ENCODE data around the gene HIGD1C.
A peak's percentile ranks its signal among the peaks of the same experiment; 100 is the strongest.
"Not testable (repeated sequence)": the region's sequence is repeated elsewhere in the genome, so short reads cannot be mapped to it uniquely, and the experiment has no call there.

HIGD1C gene

GRCh38 chr12:50934371-50934851, 17.9 kb upstream of the HIGD1C start:
- DNase-seq (ENCODE audit: low spot score), result no peak

- peak; percentile 22 for DNase-seq (ENCODE audit: low spot score)
Measured at GRCh38 chr12:50934981-50935807, 17.1 kb upstream of the HIGD1C start.

GRCh38 chr12:50936821-50937530, 15.4 kb upstream of the HIGD1C start:
- DNase-seq (ENCODE audit: low spot score), result no peak

GRCh38 chr12:50937653-50938052, 14.7 kb upstream of the HIGD1C start:
- no peak for DNase-seq (ENCODE audit: low spot score)

- DNase-seq (ENCODE audit: low spot score), result no peak
Measured at GRCh38 chr12:50947933-50948626, 4.3 kb upstream of the HIGD1C start.

GRCh38 chr12:50948798-50949197, 3.5 kb upstream of the HIGD1C start:
- no peak for DNase-seq (ENCODE audit: low spot score)

GRCh38 chr12:50949801-50950302, 2.5 kb upstream of the HIGD1C start:
- DNase-seq (ENCODE audit: low spot score), result no peak

- DNase-seq (ENCODE audit: low spot score), result no peak
Measured at GRCh38 chr12:50951112-50951511, 1.2 kb upstream of the HIGD1C start.

GRCh38 chr12:50953047-50953446, 703 bp downstream of the HIGD1C start:
- no peak for DNase-seq (ENCODE audit: low spot score)

GRCh38 chr12:50954789-50955188, 2.4 kb downstream of the HIGD1C start:
- DNase-seq (ENCODE audit: low spot score), result not testable (repeated sequence)

GRCh38 chr12:50955288-50955687, 2.9 kb downstream of the HIGD1C start:
- no peak for DNase-seq (ENCODE audit: low spot score)

GRCh38 chr12:50955697-50956096, 3.4 kb downstream of the HIGD1C start:
- DNase-seq (ENCODE audit: low spot score), result no peak

GRCh38 chr12:50960130-50960529, 7.8 kb downstream of the HIGD1C start:
- DNase-seq (ENCODE audit: low spot score), result no peak

GRCh38 chr12:50961708-50962107, 9.4 kb downstream of the HIGD1C start:
- DNase-seq (ENCODE audit: low spot score), result no peak

- no peak for DNase-seq (ENCODE audit: low spot score)
Measured at GRCh38 chr12:50964432-50964831, 12.1 kb downstream of the HIGD1C start.

- DNase-seq (ENCODE audit: low spot score), result peak; percentile 65
Measured at GRCh38 chr12:50971946-50972345, 19.6 kb downstream of the HIGD1C start.

GRCh38 chr12:50979369-50980052, 27.2 kb downstream of the HIGD1C start:
- no peak for DNase-seq (ENCODE audit: low spot score)

- DNase-seq (ENCODE audit: low spot score), result no peak
Measured at GRCh38 chr12:50980545-50980944, 28.2 kb downstream of the HIGD1C start.

GRCh38 chr12:50981319-50982239, 29.2 kb downstream of the HIGD1C start:
- no peak for DNase-seq (ENCODE audit: low spot score)

GRCh38 chr12:50984586-50985298, 32.4 kb downstream of the HIGD1C start:
- DNase-seq (ENCODE audit: low spot score), result no peak
